Prostate gland (tissue), 2 donors: ENCODE data around the gene PAX5. TPM values are rescaled to one million over a fixed set of nuclear protein-coding genes. Genes with fewer than 3 reads are reported as not detected.

Experiments
- DNase-seq: peaks from one replicate; pipeline ENCODE4 v3.0.0-alpha.2; 2019; ENCODE audit warnings: low spot score
- H3K27ac ChIP-seq, 2 donors: fragments of 200-600 bp; sonication (generic); 2 replicates each; pipeline ENCODE4 v1.5.1; 2017 to 2019
- H3K27me3 ChIP-seq: fragments of 200-600 bp; sonication (generic); replicated peaks from 2 replicates; pipeline ENCODE4 v1.5.1; 2019; ENCODE audit not compliant: insufficient read depth
- H3K36me3 ChIP-seq, 2 donors: fragments of 200-600 bp; sonication (generic); 1 replicate in 1 of 2; 2 replicates in 1 of 2; pipeline versions ENCODE4 v1.5.1 to v1.8.1; 2017 to 2019
- H3K4me1 ChIP-seq: fragments of 200-600 bp; sonication (generic); replicated peaks from 2 replicates; pipeline ENCODE4 v1.5.1; 2019
- H3K4me3 ChIP-seq, 2 donors: fragments of 200-600 bp; sonication (generic); 2 replicates each; pipeline ENCODE4 v1.5.1; 2017 to 2019
- H3K9me3 ChIP-seq: fragments of 200-600 bp; sonication (generic); 2 replicates; pipeline ENCODE4 v1.5.1; 2017
- CTCF ChIP-seq, 4 experiments: fragments of 200-600 bp in 2 of 4; fragments of 450-650 bp in 2 of 4; sonication (generic) in 2 of 4; IDR thresholded peaks; 1 replicate in 3 of 4; 2 replicates in 1 of 4; pipeline ENCODE4 v1.5.1; 2016 to 2019; ENCODE audit warnings: antibody characterized with exemption in 4 of 4, mild to moderate bottlenecking in 2 of 4, moderate library complexity in 2 of 4
- POLR2A ChIP-seq: fragments of 450-650 bp; IDR thresholded peaks from one replicate; pipeline ENCODE4 v1.6.1; 2016; ENCODE audit warnings: antibody characterized with exemption, mild to moderate bottlenecking
- POLR2AphosphoS5 ChIP-seq: sonication (generic); formaldehyde crosslinking; IDR thresholded peaks from one replicate; pipeline ENCODE4 v1.6.1; 2017; ENCODE audit warnings: antibody characterized with exemption
- WGBS: methylation state at CpG from one replicate; pipeline ENCODE4 v1.1.5; 2018; 5-methylcytosine and 5-hydroxymethylcytosine counted together
- intact Hi-C: fragments of 100-400 bp; cut with DNase I; formaldehyde crosslinking; loops from one replicate; pipeline ENCODE4 v1.14.2; 2022
- total RNA-seq, 2 donors: library from RNA; depleted of rRNA; stranded (reverse); fragments of >200 nt; gene quantifications; one replicate each; pipeline ENCODE4 v1.1.0, GENCODE V29; 2016

Gene PAX5
- total RNA-seq, 2 donors from 2014 or later, result 0.05 to 0.11 TPM

- no peaks in the 10 kb centered on the region for H3K4me1 ChIP-seq
- no peaks in the 10 kb centered on the region for H3K9me3 ChIP-seq
- no peaks in the 10 kb centered on the region for H3K27me3 ChIP-seq
- no peak overlapping the region for H3K27ac ChIP-seq
- TF ChIP-seq POLR2A, result no peak
- TF ChIP-seq CTCF (IDR thresholded peaks at IDR 0.05), result no peak
- TF ChIP-seq POLR2AphosphoS5, result no peak
- WGBS, result 86% methylated on average over 7 of the region's 7 CpGs
- intact Hi-C loops, result no loop called here
- no peaks in the 10 kb centered on the region for H3K36me3 ChIP-seq
- DNase-seq, result no peak
- H3K4me3 ChIP-seq, result no peak overlapping the region
Measured at GRCh38 chr9:36967997-36968396, 66.1 kb downstream of the PAX5 start.

- H3K36me3 ChIP-seq, result no peaks in the 10 kb centered on the region
- no peak for DNase-seq
- intact Hi-C loops, result no loop called here
- H3K9me3 ChIP-seq, result no peaks in the 10 kb centered on the region
- no peaks in the 10 kb centered on the region for H3K4me1 ChIP-seq
- H3K4me3 ChIP-seq, result no peak overlapping the region
- WGBS, result 50% methylated on average over 21 of the region's 21 CpGs
- no peaks in the 10 kb centered on the region for H3K27me3 ChIP-seq
- TF ChIP-seq CTCF (IDR thresholded peaks at IDR 0.05) (no peak), POLR2A (no peak), POLR2AphosphoS5 (no peak)
- H3K27ac ChIP-seq, result no peak overlapping the region
Measured at GRCh38 chr9:36966371-36967097, 67.5 kb downstream of the PAX5 start.

- 96% methylated on average over 7 of the region's 7 CpGs for WGBS
Measured at GRCh38 chr9:36964791-36965190, 69.3 kb downstream of the PAX5 start.

GRCh38 chr9:36963346-36963745, 70.7 kb downstream of the PAX5 start:
- intact Hi-C loops, result no loop called here
- H3K36me3 ChIP-seq, result no peaks in the 10 kb centered on the region
- DNase-seq, result no peak
- no peak overlapping the region for H3K4me3 ChIP-seq
- no peak overlapping the region for H3K27ac ChIP-seq
- H3K4me1 ChIP-seq, result no peaks in the 10 kb centered on the region
- 71% methylated on average over 7 of the region's 7 CpGs for WGBS
- TF ChIP-seq POLR2AphosphoS5 (no peak), POLR2A (no peak), CTCF (IDR thresholded peaks at IDR 0.05) (no peak)
- no peaks in the 10 kb centered on the region for H3K9me3 ChIP-seq
- H3K27me3 ChIP-seq, result no peaks in the 10 kb centered on the region

More at GRCh38 chr9:36964791-36965190, 69.3 kb downstream of the PAX5 start:
- no peak for TF ChIP-seq CTCF (IDR thresholded peaks at IDR 0.05)
- no peak for TF ChIP-seq POLR2AphosphoS5
- TF ChIP-seq POLR2A, result no peak
- H3K27ac ChIP-seq, result no peak overlapping the region
- no peaks in the 10 kb centered on the region for H3K27me3 ChIP-seq
- H3K4me1 ChIP-seq, result no peaks in the 10 kb centered on the region
- intact Hi-C loops, result no loop called here
- H3K9me3 ChIP-seq, result no peaks in the 10 kb centered on the region
- DNase-seq, result no peak
- H3K4me3 ChIP-seq, result no peak overlapping the region
- H3K36me3 ChIP-seq, result no peaks in the 10 kb centered on the region

- no peaks in the 10 kb centered on the region for H3K9me3 ChIP-seq
- no peak for TF ChIP-seq POLR2AphosphoS5
- no peak for TF ChIP-seq POLR2A
- no peak for TF ChIP-seq CTCF (IDR thresholded peaks at IDR 0.05)
- no peak overlapping the region for H3K4me3 ChIP-seq
- WGBS, result 94% methylated on average over 11 of the region's 11 CpGs
- H3K4me1 ChIP-seq, result no peaks in the 10 kb centered on the region
- H3K27me3 ChIP-seq, result no peaks in the 10 kb centered on the region
- no peaks in the 10 kb centered on the region for H3K36me3 ChIP-seq
- intact Hi-C loops, result no loop called here
- no peak for DNase-seq
- no peak overlapping the region for H3K27ac ChIP-seq
Measured at GRCh38 chr9:36962691-36963090, 71.4 kb downstream of the PAX5 start.
